ENCODE data around the gene OSBPL3.

OSBPL3 gene

DNA sequence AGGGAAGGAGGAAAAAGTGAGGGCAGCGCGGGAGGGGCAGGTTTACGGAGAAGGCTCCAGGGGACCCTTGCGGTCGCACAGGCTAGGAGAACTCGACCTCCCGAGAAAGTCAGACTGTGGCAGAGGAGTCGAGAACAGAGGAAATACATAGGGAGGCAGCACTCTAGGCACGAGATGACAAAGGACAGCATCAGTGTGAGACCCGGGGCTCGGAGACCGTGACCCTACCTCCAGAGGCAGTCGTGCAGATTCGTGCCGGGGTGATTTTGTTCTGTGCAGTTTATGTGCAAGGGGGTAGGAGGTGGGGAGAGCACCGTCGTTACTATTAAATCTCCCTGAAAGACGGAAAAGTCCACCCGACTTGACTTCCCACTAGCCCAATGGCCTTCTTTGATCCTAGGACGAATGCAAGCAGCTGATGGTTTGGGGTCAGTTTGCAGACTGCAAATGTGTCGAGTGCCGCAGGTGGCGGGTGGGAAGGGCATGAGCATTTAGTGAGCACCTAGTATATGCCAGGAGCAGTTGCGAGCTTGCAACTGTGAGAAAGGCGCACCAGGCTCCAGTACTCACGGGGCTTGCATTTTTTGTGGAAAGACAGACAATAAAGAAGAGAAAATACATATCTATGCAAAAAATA is 674 bp upstream of the OSBPL3 start:
- peak overlapping the region; percentile 62 for H3K4me3 ChIP-seq (ENCODE audit: low read depth, low read length)

DNA sequence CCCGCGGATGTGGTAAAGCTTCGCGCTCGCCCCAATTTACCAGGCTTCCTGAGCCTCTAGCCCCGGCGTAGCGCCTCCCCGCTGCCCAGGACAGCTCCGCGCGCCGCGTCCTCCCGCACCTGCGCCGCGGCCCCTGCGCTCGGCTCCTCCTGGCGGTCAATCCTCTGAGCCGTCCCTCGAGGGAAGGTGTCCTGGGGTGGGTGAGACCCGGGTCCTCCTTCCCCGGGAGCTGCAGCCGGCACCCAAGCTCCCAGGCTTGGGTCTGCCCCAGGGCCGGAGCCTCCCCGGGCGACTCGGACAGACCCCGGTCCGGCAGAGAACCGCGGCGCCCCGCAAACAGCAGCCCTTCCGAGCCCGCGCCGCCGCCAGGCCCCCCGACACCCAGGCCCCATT is 512 bp downstream of the OSBPL3 start:
- peak overlapping the region; percentile 53 for H3K4me3 ChIP-seq (ENCODE audit: low read depth, low read length)

- peak overlapping the region; percentile 53 for H3K4me3 ChIP-seq (ENCODE audit: low read depth, low read length)
These were observed 1.0 kb downstream of the OSBPL3 start for GRCh38 chr7:24978843-24979469.

DNA sequence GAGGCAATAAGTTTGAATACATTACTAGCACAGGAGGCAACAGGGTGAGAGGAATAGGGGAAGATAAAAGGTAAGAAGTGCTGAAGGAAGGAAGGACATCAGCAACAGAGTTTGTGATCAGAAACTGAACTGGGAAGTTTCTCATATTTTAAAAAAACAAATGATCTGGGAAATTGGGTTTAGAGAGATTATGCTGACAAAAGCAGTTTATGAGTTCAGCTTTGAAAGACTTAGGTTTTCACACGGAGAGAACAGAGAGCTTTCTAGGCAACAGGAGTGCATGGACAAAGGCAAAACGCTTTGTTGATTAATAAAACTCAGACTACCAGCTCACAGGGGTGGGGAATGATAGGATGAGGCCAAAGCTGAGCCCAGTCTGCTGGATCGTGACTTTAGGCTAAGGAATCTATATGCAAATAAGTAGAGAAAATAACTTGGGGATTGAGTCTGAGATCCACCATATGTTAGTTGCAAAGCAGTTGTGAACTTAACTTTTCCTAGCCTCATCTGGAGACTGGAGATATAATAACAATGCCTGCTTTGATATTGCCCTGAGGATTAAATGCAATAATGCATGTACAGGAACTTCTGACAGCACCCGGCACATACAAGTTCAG is 4.2 kb downstream of the OSBPL3 start:
- no peak overlapping the region for H3K4me3 ChIP-seq (ENCODE audit: low read depth, low read length)

- no peak overlapping the region for H3K4me3 ChIP-seq (ENCODE audit: low read depth, low read length)
These were observed 4.8 kb downstream of the OSBPL3 start for GRCh38 chr7:24975172-24975571.

DNA sequence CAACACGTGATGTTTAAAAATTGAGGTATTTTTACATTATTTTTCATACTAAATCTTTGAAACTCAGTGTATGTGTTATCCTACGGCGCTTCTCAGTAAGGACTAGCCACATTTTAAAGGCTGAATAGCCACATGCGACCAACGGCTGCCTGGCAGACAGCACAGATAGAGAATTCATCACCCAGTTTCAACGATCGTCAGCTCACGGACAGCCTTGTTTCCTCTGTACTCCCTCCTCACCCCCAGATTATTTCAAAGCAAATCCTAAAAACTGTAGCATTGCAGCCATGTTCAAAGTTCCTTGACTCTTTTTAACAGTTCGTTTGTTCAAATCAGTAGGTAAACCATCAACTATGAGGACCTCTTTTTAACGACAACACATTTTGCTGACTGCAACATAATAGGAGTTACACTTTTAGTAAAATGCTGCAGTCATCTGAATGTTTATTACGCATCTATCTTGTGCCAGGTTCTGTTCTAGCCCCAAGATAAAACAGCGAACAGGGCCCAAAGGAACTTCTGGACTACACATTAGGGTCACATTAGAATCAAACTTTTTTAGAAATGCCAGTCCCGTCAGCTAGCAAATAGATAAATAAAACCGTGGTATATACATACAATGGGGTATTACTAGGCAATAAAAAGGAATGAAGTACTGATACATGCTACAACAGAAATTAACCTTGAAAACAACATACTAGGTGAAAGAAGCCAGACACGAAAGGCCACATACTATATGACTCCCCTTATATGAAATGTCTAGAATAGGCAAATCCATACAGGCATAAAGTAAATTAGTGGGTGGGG is 5.7 kb downstream of the OSBPL3 start:
- no peak overlapping the region for H3K4me3 ChIP-seq (ENCODE audit: low read depth, low read length)

DNA sequence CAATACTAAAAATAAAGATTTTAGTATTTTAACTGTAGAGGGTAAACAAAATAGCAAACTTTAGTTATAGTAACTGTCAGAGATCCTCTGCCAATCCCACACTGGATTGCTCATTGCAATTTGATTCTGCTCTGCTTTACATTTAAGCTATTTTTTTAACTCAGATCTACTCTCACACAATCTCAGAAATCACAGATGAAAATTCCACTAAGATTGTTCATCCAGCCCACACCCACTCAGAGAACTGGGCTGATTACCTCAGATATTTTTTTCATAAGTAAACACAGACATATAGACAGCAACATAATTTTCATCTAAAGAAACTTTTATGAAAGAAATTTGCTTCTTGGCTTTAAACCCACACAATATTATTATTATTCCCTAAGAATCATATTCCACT is 7.0 kb downstream of the OSBPL3 start:
- no peak overlapping the region for H3K4me3 ChIP-seq (ENCODE audit: low read depth, low read length)

- H3K4me3 ChIP-seq (ENCODE audit: low read depth, low read length), result no peak overlapping the region
These were observed 7.9 kb downstream of the OSBPL3 start for GRCh38 chr7:24972166-24972477.

- H3K4me3 ChIP-seq (ENCODE audit: low read depth, low read length), result no peak overlapping the region
These were observed 8.4 kb downstream of the OSBPL3 start for GRCh38 chr7:24971333-24972165.

GRCh38 chr7:24970676-24971075 is 9.3 kb downstream of the OSBPL3 start:
- H3K4me3 ChIP-seq (ENCODE audit: low read depth, low read length), result no peak overlapping the region

- H3K4me3 ChIP-seq (ENCODE audit: low read depth, low read length), result no peak overlapping the region
These were observed 11.8 kb downstream of the OSBPL3 start for GRCh38 chr7:24968165-24968564.

DNA sequence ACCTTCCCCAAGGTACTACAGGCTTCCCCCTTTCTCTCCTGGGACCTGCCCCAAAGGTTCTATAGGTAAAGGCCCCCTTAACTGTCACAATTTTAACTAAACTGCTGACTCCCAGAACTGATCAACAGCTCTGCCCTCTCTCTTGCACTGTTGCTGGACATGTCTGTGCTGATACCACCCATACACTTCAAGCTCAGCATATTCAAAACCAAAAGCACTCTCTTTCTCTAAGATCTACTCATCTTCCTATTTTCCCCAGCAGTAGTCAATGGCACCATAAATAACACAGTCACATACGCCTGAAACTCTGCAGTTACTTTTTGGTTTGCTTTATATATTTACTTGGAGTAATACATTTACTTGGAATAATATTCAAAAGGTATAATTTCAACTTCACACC is 12.3 kb downstream of the OSBPL3 start:
- H3K4me3 ChIP-seq (ENCODE audit: low read depth, low read length), result no peak overlapping the region

GRCh38 chr7:24966802-24967201 is 13.2 kb downstream of the OSBPL3 start:
- no peak overlapping the region for H3K4me3 ChIP-seq (ENCODE audit: low read depth, low read length)

DNA sequence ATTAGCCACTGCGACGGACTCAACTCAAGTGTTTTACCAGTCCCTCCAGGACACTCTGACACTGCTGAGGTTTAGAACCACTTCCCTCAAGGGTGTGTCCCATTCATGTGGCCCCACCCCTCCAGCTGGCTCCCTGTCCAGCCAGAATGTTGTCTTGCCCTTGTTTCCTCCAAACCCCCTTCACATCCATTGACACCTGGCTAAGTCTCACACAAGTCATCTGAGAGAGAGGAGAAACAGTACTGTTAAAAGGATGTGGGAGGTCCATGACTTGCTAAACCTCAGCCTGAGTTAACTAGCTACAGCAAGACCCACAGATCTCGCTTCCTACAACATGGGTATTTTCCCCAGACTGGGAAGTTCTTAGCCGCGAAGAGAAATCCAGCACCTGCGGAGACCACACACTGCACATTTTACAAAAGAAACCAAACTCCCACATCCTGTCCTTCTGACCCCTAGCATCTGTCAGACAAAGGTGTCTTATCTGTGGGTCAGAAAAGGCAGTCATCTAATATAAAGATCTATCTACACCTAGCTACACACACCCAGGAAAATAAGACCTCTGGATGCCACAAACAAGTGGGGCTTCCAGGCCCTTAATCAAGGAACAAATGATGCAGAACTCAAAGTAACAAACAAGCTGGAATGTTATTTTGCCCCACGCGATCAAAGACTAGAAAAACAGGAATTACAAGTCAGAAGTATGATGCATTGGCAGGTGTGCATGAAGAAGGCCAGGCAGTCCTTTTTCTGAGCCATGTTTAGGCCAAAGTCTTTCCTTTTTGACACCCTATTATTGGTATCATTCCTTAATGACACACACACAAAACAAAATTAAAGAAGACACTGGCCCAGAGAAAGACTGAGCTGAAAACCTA is 13.9 kb downstream of the OSBPL3 start:
- H3K4me3 ChIP-seq (ENCODE audit: low read depth, low read length), result no peak overlapping the region

DNA sequence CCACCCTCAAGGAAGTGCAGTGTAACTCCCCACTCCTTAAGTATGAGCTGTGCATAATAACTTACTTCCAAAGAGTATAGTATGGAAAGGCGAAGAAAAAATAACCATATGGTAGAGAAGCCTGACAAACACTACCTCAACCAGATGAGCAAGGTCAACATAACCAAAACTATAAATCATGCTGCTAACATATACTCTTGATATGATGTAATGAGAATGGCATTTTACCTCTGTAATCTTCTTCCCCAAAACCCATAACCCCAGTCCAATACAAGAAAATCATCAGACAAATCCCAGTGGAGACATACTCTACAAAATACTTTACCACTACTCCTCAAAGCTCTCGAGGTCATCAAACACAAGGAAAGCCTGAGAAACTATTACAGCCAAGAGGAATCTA is 15.8 kb downstream of the OSBPL3 start:
- H3K4me3 ChIP-seq (ENCODE audit: low read depth, low read length), result no peak overlapping the region

- no peak overlapping the region for H3K4me3 ChIP-seq (ENCODE audit: low read depth, low read length)
These were observed 16.8 kb downstream of the OSBPL3 start for GRCh38 chr7:24963218-24963617.

DNA sequence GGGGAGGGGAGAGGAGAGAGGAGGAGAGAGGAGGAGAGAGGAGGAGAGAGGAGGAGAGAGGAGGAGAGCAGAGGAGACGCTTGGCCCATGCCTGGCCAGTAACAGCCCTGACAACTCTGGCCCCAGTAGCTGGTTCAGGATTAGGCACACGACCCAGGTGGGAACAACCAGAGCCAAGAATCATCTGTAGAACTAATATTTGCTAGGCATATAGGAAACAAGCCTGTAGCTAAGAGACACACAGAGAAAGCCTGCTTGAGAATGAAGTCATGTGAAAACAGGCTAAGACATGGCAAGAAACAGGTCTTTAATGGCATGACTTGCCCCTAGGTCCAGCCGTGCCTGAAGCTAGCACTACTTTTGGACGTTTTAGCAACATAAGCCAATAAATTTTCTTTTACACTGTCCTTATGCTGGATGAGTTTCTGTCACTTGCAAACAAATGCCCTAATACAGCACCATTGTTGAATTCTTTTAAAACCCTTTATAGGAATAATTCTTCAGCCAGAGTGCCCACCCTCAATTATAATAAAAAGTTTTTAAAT is 17.5 kb downstream of the OSBPL3 start:
- no peak overlapping the region for H3K4me3 ChIP-seq (ENCODE audit: low read depth, low read length)

DNA sequence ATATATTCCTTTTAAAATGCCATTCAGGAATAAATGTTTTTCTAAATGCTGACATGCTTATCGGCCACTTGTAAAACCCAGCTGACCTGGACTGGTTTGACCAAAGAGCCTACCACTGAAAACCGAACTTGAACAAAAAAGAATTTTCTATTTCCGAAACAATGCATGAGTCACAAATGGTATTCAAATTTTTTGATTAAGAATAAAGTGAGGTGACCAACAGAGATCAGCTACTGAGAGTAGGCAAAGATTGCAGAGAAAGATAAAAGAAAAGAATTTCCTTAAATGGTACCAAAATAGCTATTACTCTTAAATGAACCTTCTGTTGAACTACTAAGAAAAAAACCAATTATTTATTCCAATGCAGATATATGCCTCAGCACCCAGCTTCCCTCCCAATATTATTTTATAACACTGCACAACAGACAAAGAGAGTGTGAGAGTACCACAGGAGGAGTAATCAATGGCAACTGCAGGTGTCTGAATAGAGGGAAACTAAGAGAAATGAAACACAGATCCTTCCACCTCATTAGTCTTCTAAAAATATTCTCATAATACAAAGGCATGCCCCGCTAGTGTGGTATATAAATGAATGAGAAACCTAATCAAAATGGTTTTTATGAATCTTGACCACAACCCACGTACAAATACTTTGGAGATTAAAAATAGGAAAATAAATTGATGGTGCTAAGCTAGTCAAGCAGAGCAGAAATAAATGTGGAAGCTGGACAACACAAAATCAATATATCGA is 20.1 kb downstream of the OSBPL3 start:
- H3K4me3 ChIP-seq (ENCODE audit: low read depth, low read length), result no peak overlapping the region

- H3K4me3 ChIP-seq (ENCODE audit: low read depth, low read length), result no peak overlapping the region
These were observed 21.6 kb downstream of the OSBPL3 start for GRCh38 chr7:24958399-24958798.

Data from iPS-11a (cell line).